Panc1 (cell line): ENCODE results near the gene GBF1. TPM values are rescaled to one million over a fixed set of nuclear protein-coding genes. Genes with fewer than 3 reads are reported as not detected.
A peak's percentile ranks its signal among the peaks of the same experiment; 100 is the strongest.

Experiments used
- ATAC-seq: fragments of 200-7000 bp; cut with Tn5 transposase; 2 replicates; pipeline ENCODE4 v1.9.1; 2020; ENCODE audit warnings: mild to moderate bottlenecking, moderate library complexity
- BruUV-seq: library from RNA; stranded (reverse); fragments of 400-500 nt; replicated peaks from 2 replicates; lab custom pipeline; 2021; lab: Mats Ljungman, UMichigan
- CTCF ChIA-PET: fragments of 300-600 bp; sonication (Branson Sonifier 250); formaldehyde crosslinking; loops from one replicate; lab custom pipeline; 2022; ENCODE audit warnings: antibody characterized with exemption; lab: Charles Lee
- POLR2A ChIA-PET: fragments of 300-600 bp; sonication (Branson Sonifier 250); formaldehyde crosslinking; loops from one replicate; lab custom pipeline; 2022; ENCODE audit warnings: antibody characterized with exemption; lab: Charles Lee
- DNase-seq: peaks from one replicate; pipeline ENCODE4 v3.0.0-alpha.2; 2010; ENCODE audit warnings: low read depth, low spot score
- H3K27ac ChIP-seq: 2 replicates; pipeline ENCODE4 v1.5.1; 2011; ENCODE audit warnings: mild to moderate bottlenecking, low read length, inconsistent platforms
- H3K27me3 ChIP-seq: fragments of 200-500 bp; sonication (Bioruptor generic); 2 replicates; pipeline ENCODE4 v1.6.0; 2014; ENCODE audit warnings: low read length, inconsistent platforms; ENCODE audit not compliant: control insufficient read depth, insufficient read depth
- H3K36me3 ChIP-seq: fragments of 200-500 bp; sonication (Bioruptor generic); 2 replicates; pipeline ENCODE4 v1.5.1; 2014; ENCODE audit warnings: inconsistent platforms, mild to moderate bottlenecking, low read length, moderate library complexity; ENCODE audit not compliant: control insufficient read depth, insufficient read depth
- H3K4me1 ChIP-seq: 2 replicates; pipeline ENCODE4 v1.5.1; 2011; ENCODE audit warnings: inconsistent platforms, mild to moderate bottlenecking, low read length, moderate library complexity; ENCODE audit not compliant: control insufficient read depth, insufficient read depth
- H3K4me3 ChIP-seq, 2 experiments: 2 replicates each; pipeline ENCODE4 v1.5.1; 2011 to 2012; ENCODE audit warnings: low read depth in 2 of 2, low read length in 2 of 2, mild to moderate bottlenecking in 2 of 2, inconsistent platforms in 1 of 2, moderate library complexity in 1 of 2
- H3K9me3 ChIP-seq: fragments of 200-500 bp; sonication (Bioruptor generic); 2 replicates; pipeline ENCODE4 v1.5.1; 2014; ENCODE audit warnings: low read depth, mild to moderate bottlenecking, inconsistent platforms, low read length, moderate library complexity; ENCODE audit not compliant: control insufficient read depth, insufficient read depth
- POLR2AphosphoS5 ChIP-seq: IDR thresholded peaks from 2 replicates; pipeline ENCODE4 v1.6.1; 2012; ENCODE audit warnings: mild to moderate bottlenecking, low read depth, low read length, moderate library complexity
- SIN3A ChIP-seq: IDR thresholded peaks from 2 replicates; pipeline ENCODE4 v1.6.1; 2012; ENCODE audit warnings: low read depth, mild to moderate bottlenecking, low read length, moderate library complexity, borderline replicate concordance; ENCODE audit not compliant: insufficient read depth
- TCF7L2 ChIP-seq: IDR thresholded peaks from 2 replicates; pipeline ENCODE4 v1.6.1; 2011; ENCODE audit warnings: mild to moderate bottlenecking, low read depth, low read length, inconsistent platforms
- in situ Hi-C: cut with HindIII; loops from 2 replicates; pipeline ENCODE4 v1.10.0; 2016; ENCODE audit warnings: low sequenced_read_pairs, low pct_unique_long_range_greater_than_20kb
- intact Hi-C: fragments of 100-400 bp; cut with micrococcal nuclease; formaldehyde crosslinking; loops from one replicate; pipeline ENCODE4 v1.10.0; 2022; ENCODE audit not compliant: unreplicated experiment
- total RNA-seq: library from RNA; stranded (reverse); gene quantifications from one replicate; pipeline ENCODE4 v1.2.1, GENCODE V29; 2021; ENCODE audit not compliant: unreplicated experiment
- TF ChIP-seq, protein P1 (sequence below): fragments of 450-650 bp; IDR thresholded peaks from 2 replicates; pipeline ENCODE4 v1.5.1; 2017; ENCODE audit warnings: mild to moderate bottlenecking
- TF ChIP-seq, protein P2 (sequence below), 2 experiments: IDR thresholded peaks; 2 replicates each; pipeline ENCODE4 v1.6.1; 2011 to 2012; ENCODE audit warnings: low read depth in 2 of 2, control low read depth in 1 of 2, low read length in 1 of 2, mild to moderate bottlenecking in 1 of 2, moderate library complexity in 1 of 2; ENCODE audit not compliant: insufficient read depth in 1 of 2

GBF1 gene
- total RNA-seq, 1 experiment from 2014 or later, result 65.0 TPM

DNA sequence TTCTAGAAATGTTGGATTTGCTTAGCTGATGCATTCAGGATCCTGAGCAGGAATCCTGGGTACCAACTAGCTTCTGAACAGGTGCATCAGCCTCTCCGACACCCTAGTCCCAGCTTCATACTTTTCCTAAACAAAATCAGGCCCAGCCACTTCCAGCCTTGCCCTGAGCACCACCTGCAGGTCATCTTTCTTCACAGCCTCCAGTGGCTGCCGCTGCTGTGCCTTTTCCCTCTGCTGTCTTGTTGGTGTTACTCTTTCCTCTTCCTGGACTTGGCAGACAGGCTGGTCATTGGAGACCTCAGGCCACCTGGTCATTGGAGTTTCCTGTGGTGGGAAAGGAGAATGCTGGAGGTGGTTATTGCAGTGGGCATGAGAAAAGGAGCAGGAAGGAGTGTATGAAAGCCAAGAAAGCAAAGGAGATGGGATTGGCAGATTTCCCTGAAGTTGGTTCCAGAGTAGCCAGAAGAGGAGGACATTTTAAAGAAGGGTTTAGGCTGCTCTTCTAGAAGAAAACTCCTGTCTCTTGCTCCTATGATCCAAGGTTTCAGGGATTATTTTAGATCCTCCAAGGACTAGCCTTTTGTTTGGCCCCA lies 102.0 kb downstream of the GBF1 start:
- ATAC-seq (peak; percentile 80), DNase-seq (no peak)
- POLR2A ChIA-PET, result interaction anchor here (0.6 kb wide), 1 partner anchor 117 kb away, joined by 4 read pairs; no protein-coding TSS in a partner anchor
- no peaks in the 10 kb centered on the region for H3K27me3 ChIP-seq
- H3K9me3 ChIP-seq, result no peaks in the 10 kb centered on the region
- TF ChIP-seq TCF7L2, result no peak
- TF ChIP-seq, protein P1, sequence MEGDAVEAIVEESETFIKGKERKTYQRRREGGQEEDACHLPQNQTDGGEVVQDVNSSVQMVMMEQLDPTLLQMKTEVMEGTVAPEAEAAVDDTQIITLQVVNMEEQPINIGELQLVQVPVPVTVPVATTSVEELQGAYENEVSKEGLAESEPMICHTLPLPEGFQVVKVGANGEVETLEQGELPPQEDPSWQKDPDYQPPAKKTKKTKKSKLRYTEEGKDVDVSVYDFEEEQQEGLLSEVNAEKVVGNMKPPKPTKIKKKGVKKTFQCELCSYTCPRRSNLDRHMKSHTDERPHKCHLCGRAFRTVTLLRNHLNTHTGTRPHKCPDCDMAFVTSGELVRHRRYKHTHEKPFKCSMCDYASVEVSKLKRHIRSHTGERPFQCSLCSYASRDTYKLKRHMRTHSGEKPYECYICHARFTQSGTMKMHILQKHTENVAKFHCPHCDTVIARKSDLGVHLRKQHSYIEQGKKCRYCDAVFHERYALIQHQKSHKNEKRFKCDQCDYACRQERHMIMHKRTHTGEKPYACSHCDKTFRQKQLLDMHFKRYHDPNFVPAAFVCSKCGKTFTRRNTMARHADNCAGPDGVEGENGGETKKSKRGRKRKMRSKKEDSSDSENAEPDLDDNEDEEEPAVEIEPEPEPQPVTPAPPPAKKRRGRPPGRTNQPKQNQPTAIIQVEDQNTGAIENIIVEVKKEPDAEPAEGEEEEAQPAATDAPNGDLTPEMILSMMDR, result peak; percentile 87
- in situ Hi-C loops (no loop called here), intact Hi-C loops (loop anchor here (10.0 kb wide), 1 partner anchor 183 kb away; no protein-coding TSS in a partner anchor)
- H3K4me1 ChIP-seq, result no peaks in the 10 kb centered on the region
- H3K4me3 ChIP-seq, result no peak overlapping the region
- CTCF ChIA-PET, result interaction anchor here (0.6 to 3.7 kb wide), 5 partner anchors 68 to 178 kb away, joined by 3 to 53 read pairs (median 7); partner anchors contain the start of gene GBF1
- H3K27ac ChIP-seq, result no peak overlapping the region
- no TSS peak for BruUV-seq
- no peaks in the 10 kb centered on the region for H3K36me3 ChIP-seq

DNA sequence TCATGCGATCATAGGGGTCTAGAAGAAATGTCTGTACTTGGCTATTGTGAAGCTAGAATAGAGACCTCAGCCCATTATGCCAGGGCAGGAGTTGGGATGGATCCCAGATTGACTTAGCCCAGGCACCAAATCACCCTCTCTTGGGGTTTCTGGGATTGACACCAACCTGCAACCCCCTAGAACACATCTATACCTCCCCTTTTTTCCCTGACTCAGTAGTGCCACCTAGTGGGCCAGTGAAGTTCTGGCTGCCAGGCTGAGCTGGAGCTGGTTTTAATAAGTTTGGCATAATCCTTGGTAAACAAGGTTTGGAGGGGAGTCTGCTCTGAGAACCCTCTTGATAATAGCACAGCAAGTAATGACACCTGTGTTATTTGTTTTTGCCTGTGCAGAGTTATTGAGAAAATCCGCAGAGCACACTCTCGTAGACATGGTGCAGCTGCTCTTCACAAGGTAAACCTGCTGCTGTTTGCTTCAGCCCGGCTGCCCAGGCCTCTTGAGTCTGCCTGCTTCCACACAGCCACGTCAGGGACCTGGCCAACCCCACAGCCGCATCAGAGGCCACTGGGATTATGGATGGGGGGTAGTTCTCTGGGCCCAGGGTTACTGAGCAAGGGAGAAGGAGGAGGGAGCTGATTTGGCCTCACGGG lies 106.9 kb downstream of the GBF1 start:
- BruUV-seq, result no TSS peak
- in situ Hi-C loops (no loop called here), intact Hi-C loops (loop anchor here (1.0 kb wide), 1 partner anchor 122 kb away; no protein-coding TSS in a partner anchor)
- Histone ChIP-seq H3K4me1 (no peaks in the 10 kb centered on the region), H3K27me3 (no peaks in the 10 kb centered on the region), H3K4me3 (no peak overlapping the region), H3K9me3 (no peaks in the 10 kb centered on the region), H3K27ac (no peak overlapping the region), H3K36me3 (peaks cover 11% of the 10 kb centered on the region; the same call in 1 of the 2 replicates)
- TF ChIP-seq, protein P1, result peak; percentile 99
- TF ChIP-seq POLR2AphosphoS5, result no peak
- DNase-seq, result peak; percentile 42
- ATAC-seq, result peak; percentile 85
- CTCF ChIA-PET, result interaction anchor here (0.5 to 4.4 kb wide), 16 partner anchors 9 to 187 kb away, joined by 3 to 86 read pairs (median 4); partner anchors contain the start of genes CUEDC2, ELOVL3, GBF1 and NFKB2
- POLR2A ChIA-PET, result interaction anchor here (0.8 kb wide), 1 partner anchor 16 kb away, joined by 25 read pairs; no protein-coding TSS in a partner anchor

DNA sequence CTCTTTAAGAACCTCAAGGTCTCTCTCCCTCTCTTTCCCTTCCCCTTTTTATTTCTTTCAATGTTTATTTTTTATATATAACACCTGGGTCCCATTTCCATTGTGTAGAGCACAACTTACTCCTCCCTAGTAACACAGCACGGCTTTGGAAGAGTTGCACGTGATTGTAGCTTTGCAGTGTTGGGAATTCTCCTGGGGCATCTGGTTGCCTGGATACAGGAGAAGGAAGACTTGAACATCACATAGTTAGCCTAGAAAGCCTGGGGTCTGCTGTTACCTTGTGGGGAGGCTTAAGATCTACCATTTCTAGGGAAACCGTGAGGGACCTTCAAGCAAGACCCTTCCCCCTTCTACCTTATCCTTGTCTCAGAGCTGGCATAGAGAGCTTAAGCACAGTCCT lies 109.1 kb downstream of the GBF1 start:
- Histone ChIP-seq H3K36me3 (peaks cover 17% of the 10 kb centered on the region; the same call in 1 of the 2 replicates), H3K9me3 (no peaks in the 10 kb centered on the region), H3K4me3 (no peak overlapping the region), H3K27me3 (no peaks in the 10 kb centered on the region), H3K4me1 (no peaks in the 10 kb centered on the region), H3K27ac (no peak overlapping the region)
- TF ChIP-seq POLR2AphosphoS5, result no peak
- TF ChIP-seq, protein P1, result no peak
- TF ChIP-seq SIN3A, result no peak
- no peak for TF ChIP-seq TCF7L2
- TF ChIP-seq, protein P2, sequence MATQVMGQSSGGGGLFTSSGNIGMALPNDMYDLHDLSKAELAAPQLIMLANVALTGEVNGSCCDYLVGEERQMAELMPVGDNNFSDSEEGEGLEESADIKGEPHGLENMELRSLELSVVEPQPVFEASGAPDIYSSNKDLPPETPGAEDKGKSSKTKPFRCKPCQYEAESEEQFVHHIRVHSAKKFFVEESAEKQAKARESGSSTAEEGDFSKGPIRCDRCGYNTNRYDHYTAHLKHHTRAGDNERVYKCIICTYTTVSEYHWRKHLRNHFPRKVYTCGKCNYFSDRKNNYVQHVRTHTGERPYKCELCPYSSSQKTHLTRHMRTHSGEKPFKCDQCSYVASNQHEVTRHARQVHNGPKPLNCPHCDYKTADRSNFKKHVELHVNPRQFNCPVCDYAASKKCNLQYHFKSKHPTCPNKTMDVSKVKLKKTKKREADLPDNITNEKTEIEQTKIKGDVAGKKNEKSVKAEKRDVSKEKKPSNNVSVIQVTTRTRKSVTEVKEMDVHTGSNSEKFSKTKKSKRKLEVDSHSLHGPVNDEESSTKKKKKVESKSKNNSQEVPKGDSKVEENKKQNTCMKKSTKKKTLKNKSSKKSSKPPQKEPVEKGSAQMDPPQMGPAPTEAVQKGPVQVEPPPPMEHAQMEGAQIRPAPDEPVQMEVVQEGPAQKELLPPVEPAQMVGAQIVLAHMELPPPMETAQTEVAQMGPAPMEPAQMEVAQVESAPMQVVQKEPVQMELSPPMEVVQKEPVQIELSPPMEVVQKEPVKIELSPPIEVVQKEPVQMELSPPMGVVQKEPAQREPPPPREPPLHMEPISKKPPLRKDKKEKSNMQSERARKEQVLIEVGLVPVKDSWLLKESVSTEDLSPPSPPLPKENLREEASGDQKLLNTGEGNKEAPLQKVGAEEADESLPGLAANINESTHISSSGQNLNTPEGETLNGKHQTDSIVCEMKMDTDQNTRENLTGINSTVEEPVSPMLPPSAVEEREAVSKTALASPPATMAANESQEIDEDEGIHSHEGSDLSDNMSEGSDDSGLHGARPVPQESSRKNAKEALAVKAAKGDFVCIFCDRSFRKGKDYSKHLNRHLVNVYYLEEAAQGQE (IDR thresholded peaks at IDR 0.05; ENCODE audit: insufficient read depth in 1 of 2, low read depth in 2 of 2, low read length in 1 of 2), result no peak
- ATAC-seq, result no peak
- in situ Hi-C loops, result no loop called here
- POLR2A ChIA-PET, result no interaction called here
- CTCF ChIA-PET, result interaction anchor here (0.6 to 2.0 kb wide), 4 partner anchors 18 to 547 kb away, joined by 3 to 10 read pairs (median 6); no protein-coding TSS in a partner anchor
- intact Hi-C loops, result no loop called here
- no TSS peak for BruUV-seq
- no peak for DNase-seq
